ENCODE results near the gene MRPL54.

- no peak for TF ChIP-seq CTCF (IDR thresholded peaks at IDR 0.05)
- TF ChIP-seq POLR2A (IDR thresholded peaks at IDR 0.05), result no peak
Observed at GRCh38 chr19:3810708-3811355, 48.4 kb downstream of the MRPL54 start.

Data from heart left ventricle (tissue), 13 donors.